ENCODE results near the gene CELSR1. TPM values are rescaled to one million over a fixed set of nuclear protein-coding genes. Genes with fewer than 3 reads are reported as not detected.

Gene CELSR1
- total and polyA plus RNA-seq, 2 donors (not counting 1 experiment from before 2014, with no cell fraction given): 0.07 to 1.8 TPM

DNA sequence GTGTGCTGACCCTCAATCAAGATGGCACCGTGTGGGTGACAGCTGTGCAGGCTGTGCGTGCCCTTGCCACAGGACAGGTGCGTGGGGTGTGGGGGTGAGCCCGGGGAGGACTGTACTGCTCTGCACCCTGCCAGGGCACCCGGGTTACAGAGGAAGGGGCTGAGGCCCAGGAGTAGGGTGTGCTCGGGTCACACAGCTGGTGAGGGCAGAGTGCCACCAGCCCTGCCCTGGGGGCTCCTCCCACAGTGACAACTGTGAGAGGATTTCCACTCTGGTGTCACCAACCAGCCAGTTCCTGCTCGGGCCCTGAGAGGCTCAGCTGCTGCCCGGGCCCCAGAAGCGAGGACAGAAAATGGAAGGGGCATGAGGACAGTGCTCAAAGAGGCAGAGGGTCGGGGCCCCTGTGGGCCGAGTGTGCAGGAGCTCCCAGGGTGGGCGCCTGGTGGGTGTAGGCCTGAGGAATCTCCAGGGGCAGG lies 181.4 kb downstream of the CELSR1 start:
- no peak for DNase-seq (ENCODE audit: low read depth in 2 of 2)
- no peak overlapping the region for H3K4me3 ChIP-seq (replicated peaks in 1 of 4; ENCODE audit: control extremely low read depth in 1 of 4, insufficient read depth in 1 of 4, low read depth in 3 of 4, low read length in 4 of 4)
- no peaks in the 10 kb centered on the region for H3K9me3 ChIP-seq (ENCODE audit: control insufficient read depth, insufficient read depth, low read depth, low read length)
- no peaks in the 10 kb centered on the region for H3K79me2 ChIP-seq (ENCODE audit: control insufficient read depth, insufficient read depth, low read length)
- H3K9ac ChIP-seq (ENCODE audit: insufficient read depth, low read length): no peak overlapping the region
- H4K20me1 ChIP-seq (ENCODE audit: control insufficient read depth, extremely low read depth, insufficient read depth, low read length): no peaks in the 10 kb centered on the region
- no peaks in the 10 kb centered on the region for H3K27me3 ChIP-seq (ENCODE audit: control insufficient read depth, insufficient read depth, low read length)
- no peaks in the 10 kb centered on the region for H3K4me1 ChIP-seq (ENCODE audit: control insufficient read depth, extremely low read depth, insufficient read depth, low read length)
- H2AFZ ChIP-seq (ENCODE audit: low read length): no peak overlapping the region
- no peak for TF ChIP-seq EZH2 (IDR thresholded peaks at IDR 0.05; ENCODE audit: low read length, missing control alignments)
- TF ChIP-seq, protein P1, sequence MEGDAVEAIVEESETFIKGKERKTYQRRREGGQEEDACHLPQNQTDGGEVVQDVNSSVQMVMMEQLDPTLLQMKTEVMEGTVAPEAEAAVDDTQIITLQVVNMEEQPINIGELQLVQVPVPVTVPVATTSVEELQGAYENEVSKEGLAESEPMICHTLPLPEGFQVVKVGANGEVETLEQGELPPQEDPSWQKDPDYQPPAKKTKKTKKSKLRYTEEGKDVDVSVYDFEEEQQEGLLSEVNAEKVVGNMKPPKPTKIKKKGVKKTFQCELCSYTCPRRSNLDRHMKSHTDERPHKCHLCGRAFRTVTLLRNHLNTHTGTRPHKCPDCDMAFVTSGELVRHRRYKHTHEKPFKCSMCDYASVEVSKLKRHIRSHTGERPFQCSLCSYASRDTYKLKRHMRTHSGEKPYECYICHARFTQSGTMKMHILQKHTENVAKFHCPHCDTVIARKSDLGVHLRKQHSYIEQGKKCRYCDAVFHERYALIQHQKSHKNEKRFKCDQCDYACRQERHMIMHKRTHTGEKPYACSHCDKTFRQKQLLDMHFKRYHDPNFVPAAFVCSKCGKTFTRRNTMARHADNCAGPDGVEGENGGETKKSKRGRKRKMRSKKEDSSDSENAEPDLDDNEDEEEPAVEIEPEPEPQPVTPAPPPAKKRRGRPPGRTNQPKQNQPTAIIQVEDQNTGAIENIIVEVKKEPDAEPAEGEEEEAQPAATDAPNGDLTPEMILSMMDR (conservative IDR thresholded peaks at IDR 0.05 in 1 of 2, IDR thresholded peaks at IDR 0.05 in 1 of 2; ENCODE audit: low read depth in 1 of 2, low read length in 2 of 2): no peak
- H3K4me2 ChIP-seq (ENCODE audit: extremely low read depth, insufficient read depth, low read length): no peak overlapping the region
- H3K36me3 ChIP-seq (ENCODE audit: control insufficient read depth, insufficient read depth, low read length): peaks cover 21% of the 10 kb centered on the region
- H3K27ac ChIP-seq (ENCODE audit: insufficient read depth, low read length): no peak overlapping the region

DNA sequence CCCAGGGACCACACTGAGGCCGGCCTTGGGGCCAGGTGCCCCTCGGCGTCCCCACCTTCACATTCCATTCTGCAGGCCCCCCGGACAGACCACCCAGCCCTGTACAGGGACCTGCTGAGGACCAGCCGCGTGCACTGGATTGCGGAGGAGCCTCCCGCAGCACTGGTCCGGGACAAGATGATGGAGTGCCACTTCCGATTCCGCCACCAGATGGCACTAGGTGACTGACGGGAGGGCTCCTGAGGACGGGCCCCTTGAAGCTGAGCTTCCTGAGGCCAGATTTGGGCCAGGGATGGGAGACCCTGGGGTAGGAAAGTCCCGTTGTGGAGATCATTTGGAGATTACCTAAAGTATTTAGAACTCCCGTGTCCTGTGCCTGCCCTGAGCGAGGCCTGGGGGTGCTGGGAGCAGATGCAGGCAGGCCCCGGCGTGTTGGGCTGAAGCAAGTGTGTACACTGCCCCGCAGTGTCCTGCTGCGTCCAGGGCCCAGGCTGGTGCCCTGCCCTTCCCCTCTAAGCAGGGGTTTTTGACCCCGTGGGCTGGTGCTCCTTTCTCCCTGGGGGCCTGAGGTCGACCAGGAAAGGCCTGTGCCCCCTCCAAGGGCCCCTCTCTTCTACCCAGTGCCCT lies 181.9 kb downstream of the CELSR1 start:
- Histone ChIP-seq H3K27ac (ENCODE audit: insufficient read depth, low read length) (no peak overlapping the region), H4K20me1 (ENCODE audit: control insufficient read depth, extremely low read depth, insufficient read depth, low read length) (no peaks in the 10 kb centered on the region), H3K9ac (ENCODE audit: insufficient read depth, low read length) (no peak overlapping the region), H3K4me3 (replicated peaks in 1 of 4; ENCODE audit: control extremely low read depth in 1 of 4, insufficient read depth in 1 of 4, low read depth in 3 of 4, low read length in 4 of 4) (no peak overlapping the region), H2AFZ (ENCODE audit: low read length) (no peak overlapping the region), H3K4me2 (ENCODE audit: extremely low read depth, insufficient read depth, low read length) (no peak overlapping the region), H3K4me1 (ENCODE audit: control insufficient read depth, extremely low read depth, insufficient read depth, low read length) (no peaks in the 10 kb centered on the region), H3K27me3 (ENCODE audit: control insufficient read depth, insufficient read depth, low read length) (no peaks in the 10 kb centered on the region), H3K9me3 (ENCODE audit: control insufficient read depth, insufficient read depth, low read depth, low read length) (no peaks in the 10 kb centered on the region), H3K79me2 (ENCODE audit: control insufficient read depth, insufficient read depth, low read length) (no peaks in the 10 kb centered on the region), H3K36me3 (ENCODE audit: control insufficient read depth, insufficient read depth, low read length) (peaks cover 24% of the 10 kb centered on the region)
- TF ChIP-seq EZH2 (IDR thresholded peaks at IDR 0.05; ENCODE audit: low read length, missing control alignments): no peak
- TF ChIP-seq, protein P1 (conservative IDR thresholded peaks at IDR 0.05 in 1 of 2, IDR thresholded peaks at IDR 0.05 in 1 of 2; ENCODE audit: low read depth in 1 of 2, low read length in 2 of 2): peak; percentile 55 to 74
- DNase-seq (ENCODE audit: low read depth in 2 of 2): peak; percentile 42 to 48

DNA sequence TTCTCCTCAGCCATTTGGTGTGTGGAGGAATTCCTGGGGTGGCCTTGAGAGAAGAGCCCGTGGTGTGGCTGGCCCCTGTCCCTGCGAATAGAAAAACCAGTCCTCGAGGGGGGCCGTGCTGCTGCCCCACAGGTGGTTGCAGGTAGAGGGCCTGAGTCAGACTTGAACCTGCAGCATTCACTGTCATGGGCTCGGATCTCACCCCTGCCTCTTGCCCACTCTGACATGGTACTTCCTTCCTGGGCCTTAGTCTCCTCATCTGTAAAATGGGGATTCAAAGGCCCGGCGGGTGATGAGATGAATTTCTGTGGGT lies 182.5 kb downstream of the CELSR1 start:
- H3K27ac ChIP-seq (ENCODE audit: insufficient read depth, low read length): no peak overlapping the region
- no peaks in the 10 kb centered on the region for H4K20me1 ChIP-seq (ENCODE audit: control insufficient read depth, extremely low read depth, insufficient read depth, low read length)
- H3K36me3 ChIP-seq (ENCODE audit: control insufficient read depth, insufficient read depth, low read length): peaks cover 26% of the 10 kb centered on the region
- H3K9ac ChIP-seq (ENCODE audit: insufficient read depth, low read length): no peak overlapping the region
- H3K79me2 ChIP-seq (ENCODE audit: control insufficient read depth, insufficient read depth, low read length): no peaks in the 10 kb centered on the region
- no peak overlapping the region for H2AFZ ChIP-seq (ENCODE audit: low read length)
- DNase-seq (ENCODE audit: low read depth in 2 of 2): no peak
- no peaks in the 10 kb centered on the region for H3K4me1 ChIP-seq (ENCODE audit: control insufficient read depth, extremely low read depth, insufficient read depth, low read length)
- H3K27me3 ChIP-seq (ENCODE audit: control insufficient read depth, insufficient read depth, low read length): no peaks in the 10 kb centered on the region
- H3K9me3 ChIP-seq (ENCODE audit: control insufficient read depth, insufficient read depth, low read depth, low read length): no peaks in the 10 kb centered on the region
- no peak for TF ChIP-seq EZH2 (IDR thresholded peaks at IDR 0.05; ENCODE audit: low read length, missing control alignments)
- TF ChIP-seq, protein P1 (conservative IDR thresholded peaks at IDR 0.05 in 1 of 2, IDR thresholded peaks at IDR 0.05 in 1 of 2; ENCODE audit: low read depth in 1 of 2, low read length in 2 of 2): no peak
- no peak overlapping the region for H3K4me3 ChIP-seq (replicated peaks in 1 of 4; ENCODE audit: control extremely low read depth in 1 of 4, insufficient read depth in 1 of 4, low read depth in 3 of 4, low read length in 4 of 4)
- no peak overlapping the region for H3K4me2 ChIP-seq (ENCODE audit: extremely low read depth, insufficient read depth, low read length)
